ENCODE measurements around the gene MYO1H.

MYO1H gene

DNA sequence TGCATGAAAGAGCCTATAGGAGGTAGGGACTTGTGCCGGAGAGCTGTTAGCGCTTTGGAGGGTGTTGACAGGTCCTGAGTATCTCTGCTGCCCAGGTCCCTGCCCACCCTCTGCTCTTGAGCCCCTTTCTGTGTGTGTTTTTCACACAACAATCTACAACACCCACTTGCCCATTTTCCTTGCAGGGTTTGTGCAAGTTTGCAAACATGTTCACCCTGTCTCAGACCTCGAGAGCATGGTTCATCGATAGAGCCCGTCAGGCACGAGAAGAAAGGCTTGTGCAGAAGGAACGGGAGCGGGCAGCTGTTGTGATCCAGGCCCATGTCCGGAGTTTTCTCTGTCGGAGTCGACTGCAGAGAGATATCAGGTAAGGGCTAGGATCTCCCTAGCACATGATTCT, 135.6 kb downstream of the MYO1H start:
- Histone ChIP-seq H3K4me3 (ENCODE audit: low read length) (no peak overlapping the region), H3K36me3 (ENCODE audit: control insufficient read depth, insufficient read depth, low read length) (peaks cover 5% of the 10 kb centered on the region), H3K27ac (ENCODE audit: low read depth, low read length) (no peak overlapping the region), H3K27me3 (ENCODE audit: insufficient read depth, low read length, poor library complexity) (no peaks in the 10 kb centered on the region), H3K4me2 (ENCODE audit: low read length) (no peak overlapping the region), H4K8ac (ENCODE audit: low read depth, low read length) (no peak overlapping the region), H2BK15ac (replicated peaks; ENCODE audit: low read depth) (no peak overlapping the region), H3K9ac (ENCODE audit: low read length) (no peak overlapping the region), H3K79me1 (ENCODE audit: low read length) (peaks cover 1% of the 10 kb centered on the region), H3K4ac (ENCODE audit: low read depth, low read length) (no peak overlapping the region), H2BK120ac (ENCODE audit: low read depth, low read length) (no peak overlapping the region), H3K56ac (ENCODE audit: low read length) (no peak overlapping the region), H4K5ac (ENCODE audit: low read length) (no peak overlapping the region), H2BK5ac (ENCODE audit: low read length) (no peak overlapping the region), H3K23ac (ENCODE audit: low read length) (no peak overlapping the region), H2AK5ac (ENCODE audit: low read length) (no peak overlapping the region), H3K18ac (ENCODE audit: low read length) (no peak overlapping the region), H3K4me1 (ENCODE audit: control insufficient read depth, low read depth, low read length) (no peaks in the 10 kb centered on the region), H3K79me2 (ENCODE audit: control insufficient read depth, insufficient read depth, low read length) (no peaks in the 10 kb centered on the region)
- DNase-seq: no peak
- WGBS (ENCODE audit: extremely low coverage, insufficient coverage, low lambda C conversion rate): no CpG with 5 or more reads among the region's 11 CpGs

DNA sequence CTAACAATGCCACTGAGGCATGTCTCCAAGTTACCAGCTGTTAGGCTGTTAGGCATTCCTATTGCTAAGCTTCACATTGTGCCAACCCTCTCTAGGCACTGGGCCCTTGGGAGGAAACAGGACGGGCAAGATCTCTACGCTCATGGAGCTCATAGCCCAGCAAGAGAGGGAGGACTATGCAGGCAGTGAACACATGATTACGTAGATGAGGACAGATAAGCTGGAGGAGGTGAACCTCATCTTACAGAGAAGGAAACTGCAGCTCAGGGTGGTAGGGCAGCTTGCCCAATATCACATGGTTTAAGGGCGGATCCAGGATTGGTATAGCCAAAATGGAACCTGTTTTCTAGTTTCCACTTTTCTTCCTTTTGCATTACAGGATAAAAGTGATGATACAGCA, 137.5 kb downstream of the MYO1H start:
- Histone ChIP-seq H3K27me3 (ENCODE audit: insufficient read depth, low read length, poor library complexity) (no peaks in the 10 kb centered on the region), H2BK5ac (ENCODE audit: low read length) (no peak overlapping the region), H3K4me2 (ENCODE audit: low read length) (no peak overlapping the region), H2AK5ac (ENCODE audit: low read length) (no peak overlapping the region), H2BK120ac (ENCODE audit: low read depth, low read length) (no peak overlapping the region), H3K4ac (ENCODE audit: low read depth, low read length) (no peak overlapping the region), H3K4me1 (ENCODE audit: control insufficient read depth, low read depth, low read length) (no peaks in the 10 kb centered on the region), H3K18ac (ENCODE audit: low read length) (no peak overlapping the region), H3K4me3 (ENCODE audit: low read length) (no peak overlapping the region), H4K8ac (ENCODE audit: low read depth, low read length) (no peak overlapping the region), H2BK15ac (replicated peaks; ENCODE audit: low read depth) (no peak overlapping the region), H3K79me2 (ENCODE audit: control insufficient read depth, insufficient read depth, low read length) (no peaks in the 10 kb centered on the region), H3K27ac (ENCODE audit: low read depth, low read length) (no peak overlapping the region), H3K56ac (ENCODE audit: low read length) (no peak overlapping the region), H4K5ac (ENCODE audit: low read length) (no peak overlapping the region), H3K79me1 (ENCODE audit: low read length) (no peaks in the 10 kb centered on the region), H3K23ac (ENCODE audit: low read length) (no peak overlapping the region), H3K36me3 (ENCODE audit: control insufficient read depth, insufficient read depth, low read length) (peaks cover 9% of the 10 kb centered on the region), H3K9ac (ENCODE audit: low read length) (no peak overlapping the region)
- WGBS (ENCODE audit: extremely low coverage, insufficient coverage, low lambda C conversion rate): no CpG with 5 or more reads among the region's 4 CpGs
- no peak for DNase-seq

DNA sequence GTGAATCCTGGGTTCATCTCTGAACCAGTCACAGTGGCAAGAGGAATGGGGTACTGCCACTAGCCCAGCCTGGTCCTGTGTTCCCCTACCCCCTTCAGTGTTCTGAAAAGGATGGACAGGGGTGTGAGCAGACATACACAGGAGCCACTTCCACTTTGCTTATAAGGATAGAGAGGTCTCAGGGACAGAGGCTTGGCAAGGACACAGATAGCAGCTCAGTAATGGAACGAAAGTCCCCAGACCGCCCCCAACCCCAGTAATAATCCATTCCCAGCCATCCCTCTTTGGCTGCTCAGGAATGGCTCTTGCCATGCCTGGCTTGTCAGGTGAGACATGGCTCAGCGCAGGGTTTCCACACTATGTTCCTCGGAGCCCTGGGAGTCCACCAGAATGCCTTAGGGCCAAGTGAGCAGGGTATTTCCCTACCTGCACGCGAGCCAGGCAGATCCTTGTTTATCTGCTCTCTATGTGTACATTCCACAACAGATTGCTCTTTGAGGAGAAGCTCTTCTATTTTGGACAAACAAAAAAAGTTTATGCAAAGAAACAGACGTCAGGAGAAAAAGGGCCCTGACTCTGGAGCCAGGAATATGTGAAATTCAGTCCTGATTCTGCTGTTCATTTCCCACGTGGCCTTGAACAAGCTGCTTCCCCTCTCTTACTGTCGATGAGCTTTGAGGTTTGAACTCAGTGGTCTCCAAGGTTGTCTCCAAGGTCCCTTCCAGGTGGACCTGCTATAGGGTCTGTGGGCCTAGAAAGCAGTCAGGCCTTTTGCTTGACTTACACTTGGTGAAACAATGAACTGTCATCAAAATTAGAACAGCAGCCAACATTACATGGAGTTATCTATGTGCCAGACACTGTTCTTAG, 139.7 kb downstream of the MYO1H start:
- Histone ChIP-seq H3K27me3 (ENCODE audit: insufficient read depth, low read length, poor library complexity) (no peaks in the 10 kb centered on the region), H2BK5ac (ENCODE audit: low read length) (no peak overlapping the region), H3K4ac (ENCODE audit: low read depth, low read length) (no peak overlapping the region), H3K36me3 (ENCODE audit: control insufficient read depth, insufficient read depth, low read length) (peaks cover 10% of the 10 kb centered on the region), H3K4me1 (ENCODE audit: control insufficient read depth, low read depth, low read length) (no peaks in the 10 kb centered on the region), H3K56ac (ENCODE audit: low read length) (no peak overlapping the region), H4K5ac (ENCODE audit: low read length) (no peak overlapping the region), H3K18ac (ENCODE audit: low read length) (no peak overlapping the region), H2BK15ac (replicated peaks; ENCODE audit: low read depth) (no peak overlapping the region), H3K4me3 (ENCODE audit: low read length) (no peak overlapping the region), H3K79me2 (ENCODE audit: control insufficient read depth, insufficient read depth, low read length) (no peaks in the 10 kb centered on the region), H3K27ac (ENCODE audit: low read depth, low read length) (no peak overlapping the region), H3K23ac (ENCODE audit: low read length) (no peak overlapping the region), H3K4me2 (ENCODE audit: low read length) (no peak overlapping the region), H2BK120ac (ENCODE audit: low read depth, low read length) (no peak overlapping the region), H4K8ac (ENCODE audit: low read depth, low read length) (no peak overlapping the region), H2AK5ac (ENCODE audit: low read length) (no peak overlapping the region), H3K9ac (ENCODE audit: low read length) (no peak overlapping the region), H3K79me1 (ENCODE audit: low read length) (no peaks in the 10 kb centered on the region)
- no CpG with 5 or more reads among the region's 9 CpGs for WGBS (ENCODE audit: extremely low coverage, insufficient coverage, low lambda C conversion rate)
- no peak for DNase-seq

DNA sequence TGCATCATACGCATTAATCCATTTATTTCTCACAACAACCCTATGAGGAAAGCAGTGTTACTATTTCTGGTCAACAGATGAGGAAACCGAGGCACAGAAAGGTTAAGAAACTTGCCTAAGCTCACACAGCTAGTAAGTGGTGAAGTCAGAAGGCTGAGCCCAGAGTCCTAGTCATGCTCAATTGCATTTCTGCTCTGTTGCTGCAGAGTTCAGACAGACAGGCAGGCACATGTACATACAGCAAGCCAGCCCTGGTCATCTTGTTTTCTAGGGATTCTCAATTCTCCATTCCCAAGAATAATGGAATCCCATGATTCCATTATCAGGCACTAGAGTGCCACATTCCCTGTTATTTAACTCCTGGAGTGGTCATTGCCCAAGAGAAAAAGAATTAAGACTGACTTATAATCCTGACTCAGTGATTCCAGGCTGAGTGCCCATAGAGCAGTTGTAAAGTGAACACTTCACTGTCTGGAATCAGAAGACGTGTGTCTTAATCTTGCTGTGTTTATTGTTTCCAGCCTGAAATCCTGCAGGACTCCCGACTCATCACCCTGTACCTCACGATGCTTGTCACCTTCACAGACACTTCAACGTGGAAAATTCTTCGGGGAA, 140.5 kb downstream of the MYO1H start:
- H3K27ac ChIP-seq (ENCODE audit: low read depth, low read length): no peak overlapping the region
- WGBS (ENCODE audit: extremely low coverage, insufficient coverage, low lambda C conversion rate): no CpG with 5 or more reads among the region's 7 CpGs
- no peak overlapping the region for H2BK5ac ChIP-seq (ENCODE audit: low read length)
- H2AK5ac ChIP-seq (ENCODE audit: low read length): no peak overlapping the region
- H2BK15ac ChIP-seq (replicated peaks; ENCODE audit: low read depth): no peak overlapping the region
- no peaks in the 10 kb centered on the region for H3K79me2 ChIP-seq (ENCODE audit: control insufficient read depth, insufficient read depth, low read length)
- no peak overlapping the region for H3K4me3 ChIP-seq (ENCODE audit: low read length)
- no peak overlapping the region for H3K9ac ChIP-seq (ENCODE audit: low read length)
- no peak overlapping the region for H3K4me2 ChIP-seq (ENCODE audit: low read length)
- peaks cover 10% of the 10 kb centered on the region for H3K36me3 ChIP-seq (ENCODE audit: control insufficient read depth, insufficient read depth, low read length)
- no peaks in the 10 kb centered on the region for H3K79me1 ChIP-seq (ENCODE audit: low read length)
- no peak overlapping the region for H3K56ac ChIP-seq (ENCODE audit: low read length)
- H4K5ac ChIP-seq (ENCODE audit: low read length): no peak overlapping the region
- no peaks in the 10 kb centered on the region for H3K4me1 ChIP-seq (ENCODE audit: control insufficient read depth, low read depth, low read length)
- H3K18ac ChIP-seq (ENCODE audit: low read length): no peak overlapping the region
- H3K27me3 ChIP-seq (ENCODE audit: insufficient read depth, low read length, poor library complexity): no peaks in the 10 kb centered on the region
- H2BK120ac ChIP-seq (ENCODE audit: low read depth, low read length): no peak overlapping the region
- H3K23ac ChIP-seq (ENCODE audit: low read length): no peak overlapping the region
- no peak overlapping the region for H3K4ac ChIP-seq (ENCODE audit: low read depth, low read length)
- no peak for DNase-seq
- H4K8ac ChIP-seq (ENCODE audit: low read depth, low read length): no peak overlapping the region

DNA sequence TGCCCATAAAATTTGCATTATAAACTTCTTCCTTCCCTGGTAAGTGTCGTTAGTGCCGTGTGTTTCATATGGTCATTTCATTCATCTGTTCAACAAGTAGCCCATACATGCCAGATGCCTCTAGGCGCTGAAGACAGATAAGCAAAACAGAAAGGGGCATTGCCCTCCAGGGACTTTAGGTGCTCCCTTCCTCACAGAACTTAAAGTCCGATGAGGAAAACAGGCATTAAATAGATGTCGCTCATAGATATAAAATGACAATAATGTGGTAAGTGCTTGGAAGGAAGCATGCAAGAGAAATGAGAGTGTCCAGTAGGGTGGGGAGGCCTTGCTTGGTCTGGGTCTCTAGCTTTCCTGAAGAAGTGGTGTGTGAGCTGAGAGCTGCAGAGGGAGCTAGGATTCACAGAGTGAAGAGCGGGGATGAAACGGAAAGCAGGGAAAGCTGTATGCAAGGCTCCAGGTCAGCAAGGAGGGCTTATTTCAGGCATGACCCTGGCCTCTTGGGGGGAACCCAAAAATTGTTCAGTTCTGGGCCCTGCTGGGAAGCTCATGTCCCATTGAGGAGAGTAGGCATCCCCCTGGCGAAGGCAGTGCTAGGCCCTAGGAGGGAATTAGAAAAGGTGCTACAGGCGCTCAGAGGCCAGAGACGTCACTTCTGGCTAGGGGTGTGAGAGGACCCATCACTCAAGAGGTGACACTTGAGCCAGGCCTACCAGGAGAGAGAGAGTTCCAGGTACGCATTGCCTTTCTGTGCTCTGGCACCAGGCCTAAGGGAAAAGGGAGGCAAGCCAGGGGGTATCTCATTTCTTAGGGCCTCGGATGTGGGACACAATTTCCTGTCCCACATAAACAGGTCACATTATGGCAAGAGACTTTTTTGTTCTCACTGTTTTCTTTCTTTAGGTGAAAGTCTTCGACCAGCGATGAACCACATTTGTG, 141.6 kb downstream of the MYO1H start:
- Histone ChIP-seq H2BK5ac (ENCODE audit: low read length) (no peak overlapping the region), H3K36me3 (ENCODE audit: control insufficient read depth, insufficient read depth, low read length) (peaks cover 10% of the 10 kb centered on the region), H3K27me3 (ENCODE audit: insufficient read depth, low read length, poor library complexity) (no peaks in the 10 kb centered on the region)

More for the DNA sequence above, 141.6 kb downstream of the MYO1H start:
- Histone ChIP-seq H3K27ac (ENCODE audit: low read depth, low read length) (no peak overlapping the region), H3K4me3 (ENCODE audit: low read length) (no peak overlapping the region), H3K18ac (ENCODE audit: low read length) (no peak overlapping the region), H4K5ac (ENCODE audit: low read length) (no peak overlapping the region), H2BK15ac (replicated peaks; ENCODE audit: low read depth) (no peak overlapping the region), H3K9ac (ENCODE audit: low read length) (no peak overlapping the region), H3K79me2 (ENCODE audit: control insufficient read depth, insufficient read depth, low read length) (no peaks in the 10 kb centered on the region), H4K8ac (ENCODE audit: low read depth, low read length) (no peak overlapping the region), H3K4ac (ENCODE audit: low read depth, low read length) (no peak overlapping the region), H2AK5ac (ENCODE audit: low read length) (no peak overlapping the region), H3K79me1 (ENCODE audit: low read length) (no peaks in the 10 kb centered on the region), H3K4me2 (ENCODE audit: low read length) (no peak overlapping the region), H3K4me1 (ENCODE audit: control insufficient read depth, low read depth, low read length) (no peaks in the 10 kb centered on the region), H3K56ac (ENCODE audit: low read length) (no peak overlapping the region), H3K23ac (ENCODE audit: low read length) (no peak overlapping the region), H2BK120ac (ENCODE audit: low read depth, low read length) (no peak overlapping the region)
- no peak for DNase-seq
- WGBS (ENCODE audit: extremely low coverage, insufficient coverage, low lambda C conversion rate): no CpG with 5 or more reads among the region's 14 CpGs

Measured in mesendoderm (in vitro differentiated cells).